Ishikawa (cell line): ENCODE measurements around the gene CPXM1.

Experiments
- CEBPB ChIP-seq: IDR thresholded peaks from 2 replicates; pipeline ENCODE4 v1.6.1; 2012
- CREB1 ChIP-seq: IDR thresholded peaks from 2 replicates; pipeline ENCODE4 v1.6.1; 2012; ENCODE audit warnings: low read depth
- EGR1 ChIP-seq: IDR thresholded peaks from 2 replicates; pipeline ENCODE4 v1.6.1; 2012
- EP300 ChIP-seq: IDR thresholded peaks from 2 replicates; pipeline ENCODE4 v1.6.1; 2012; ENCODE audit warnings: borderline replicate concordance
- FOXM1 ChIP-seq: IDR thresholded peaks from 2 replicates; pipeline ENCODE4 v1.6.1; 2012; ENCODE audit warnings: low read depth, borderline replicate concordance
- NFIC ChIP-seq: IDR thresholded peaks from 2 replicates; pipeline ENCODE4 v1.6.1; 2012
- RAD21 ChIP-seq: IDR thresholded peaks from 2 replicates; pipeline ENCODE4 v1.6.1; 2012; ENCODE audit warnings: low read depth
- REST ChIP-seq: IDR thresholded peaks from 2 replicates; pipeline ENCODE4 v1.6.1; 2012; ENCODE audit warnings: low read depth, mild to moderate bottlenecking
- TAF1 ChIP-seq: IDR thresholded peaks from 2 replicates; pipeline ENCODE4 v1.6.1; 2012; ENCODE audit warnings: low read depth, mild to moderate bottlenecking
- TCF12 ChIP-seq: IDR thresholded peaks from 2 replicates; pipeline ENCODE4 v1.6.1; 2012; ENCODE audit warnings: low read depth
- TEAD4 ChIP-seq: IDR thresholded peaks from 2 replicates; pipeline ENCODE4 v1.6.1; 2012
- YY1 ChIP-seq: IDR thresholded peaks from 2 replicates; pipeline ENCODE4 v1.6.1; 2012; ENCODE audit warnings: low read depth
- ZBTB7A ChIP-seq: IDR thresholded peaks from 2 replicates; pipeline ENCODE4 v1.6.1; 2012; ENCODE audit warnings: low read depth
- TF ChIP-seq, protein P1 (sequence below): IDR thresholded peaks from 2 replicates; pipeline ENCODE4 v1.6.1; 2012

GRCh38 chr20:2806351-2806701, 5.9 kb upstream of the CPXM1 start:
- TF ChIP-seq, protein P1, sequence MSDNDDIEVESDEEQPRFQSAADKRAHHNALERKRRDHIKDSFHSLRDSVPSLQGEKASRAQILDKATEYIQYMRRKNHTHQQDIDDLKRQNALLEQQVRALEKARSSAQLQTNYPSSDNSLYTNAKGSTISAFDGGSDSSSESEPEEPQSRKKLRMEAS = no peak
- TF ChIP-seq EP300 (no peak), FOXM1 (no peak), TCF12 (no peak), TAF1 (no peak), ZBTB7A (no peak), RAD21 (no peak), REST (no peak), CREB1 (no peak), CEBPB (no peak), NFIC (no peak), YY1 (no peak), TEAD4 (no peak), EGR1 (no peak)
